GM21515 (cell line): ENCODE measurements around the gene SENP8.
"Not testable (repeated sequence)": the region's sequence is repeated elsewhere in the genome, so short reads cannot be mapped to it uniquely, and the experiment has no call there.

Source experiments
- ATAC-seq: cut with Tn5 transposase; IDR thresholded peaks from one replicate; pipeline ENCODE4 v1.9.1; 2021; ENCODE audit not compliant: unreplicated experiment

The SENP8 gene

GRCh38 chr15:72118017-72118978 lies at the start of gene SENP8, which contains the start of gene MYO9A:
TSS of gene SENP8 (plus strand) at chr15:72118403. CDS start at chr15:72139624, 21,221 bp downstream.
TSS of gene MYO9A (minus strand) at chr15:72118150. CDS start at chr15:72046563, 71,587 bp downstream.
- ATAC-seq: peak; percentile 60

GRCh38 chr15:72068856-72069255 lies 49.3 kb upstream of the SENP8 start:
- ATAC-seq: no peak

- no peak for ATAC-seq
Observed at GRCh38 chr15:72070817-72071447, 47.3 kb upstream of the SENP8 start.

GRCh38 chr15:72071448-72071825 lies 46.8 kb upstream of the SENP8 start:
- not testable (repeated sequence) for ATAC-seq

GRCh38 chr15:72074335-72075060 lies 43.7 kb upstream of the SENP8 start:
- no peak for ATAC-seq

- no peak for ATAC-seq
Observed at GRCh38 chr15:72077950-72078349, 40.3 kb upstream of the SENP8 start.

GRCh38 chr15:72078887-72079286 lies 39.3 kb upstream of the SENP8 start:
- peak; percentile 63 for ATAC-seq

- ATAC-seq: no peak
Observed at GRCh38 chr15:72082176-72082575, 36.0 kb upstream of the SENP8 start.

GRCh38 chr15:72086010-72086697 lies 32.0 kb upstream of the SENP8 start:
- no peak for ATAC-seq

GRCh38 chr15:72086920-72087648 lies 31.1 kb upstream of the SENP8 start:
- ATAC-seq: no peak

- ATAC-seq: no peak
Observed at GRCh38 chr15:72092006-72092405, 26.2 kb upstream of the SENP8 start.

GRCh38 chr15:72092691-72093090 lies 25.5 kb upstream of the SENP8 start:
- no peak for ATAC-seq

GRCh38 chr15:72096796-72097195 lies 21.4 kb upstream of the SENP8 start:
- no peak for ATAC-seq

GRCh38 chr15:72098040-72098439 lies 20.2 kb upstream of the SENP8 start:
- ATAC-seq: no peak

GRCh38 chr15:72099155-72099554 lies 19.0 kb upstream of the SENP8 start:
- no peak for ATAC-seq

GRCh38 chr15:72100551-72100950 lies 17.7 kb upstream of the SENP8 start:
- not testable (repeated sequence) for ATAC-seq

GRCh38 chr15:72105111-72105510 lies 13.1 kb upstream of the SENP8 start:
- ATAC-seq: no peak

GRCh38 chr15:72106068-72106467 lies 12.1 kb upstream of the SENP8 start:
- no peak for ATAC-seq

- ATAC-seq: no peak
Observed at GRCh38 chr15:72110355-72110754, 7.8 kb upstream of the SENP8 start.

GRCh38 chr15:72112116-72112515 lies 6.1 kb upstream of the SENP8 start:
- no peak for ATAC-seq
